Kidney (tissue), 14 donors: Measurements from ENCODE around the gene FUT9. TPM values are rescaled to one million over a fixed set of nuclear protein-coding genes. Genes with fewer than 3 reads are reported as not detected.

ENCODE experiments used
- DNase-seq, 5 donors: peaks; one replicate each; pipeline ENCODE4 v3.0.0-alpha.2; 2013 to 2020
- FAIRE-seq: peaks from 2 replicates; lab custom pipeline; 2012; peaks lifted over from hg19 to GRCh38; lab: Jason Lieb, UNC
- H3K27ac ChIP-seq, 2 donors: one replicate each; pipeline ENCODE4 v1.7.0; 2013; ENCODE audit warnings: low read depth in 2 of 2, low read length in 2 of 2, inconsistent platforms in 1 of 2
- H3K27me3 ChIP-seq: one replicate; pipeline ENCODE4 v1.7.1; 2013; ENCODE audit warnings: low read length, inconsistent platforms; ENCODE audit not compliant: control insufficient read depth, insufficient read depth
- H3K36me3 ChIP-seq, 3 donors: one replicate each; pipeline versions ENCODE4 v1.7.0 to v1.7.1; 2013; ENCODE audit warnings: low read length in 3 of 3, control low read depth in 1 of 3, inconsistent platforms in 1 of 3; ENCODE audit not compliant: insufficient read depth in 3 of 3, control insufficient read depth in 2 of 3
- H3K4me1 ChIP-seq, 3 donors: one replicate each; pipeline versions ENCODE4 v1.7.0 to v1.7.1; 2013; ENCODE audit warnings: low read length in 3 of 3, inconsistent platforms in 1 of 3, low read depth in 1 of 3; ENCODE audit not compliant: control insufficient read depth in 2 of 3, insufficient read depth in 2 of 3
- H3K4me3 ChIP-seq, 3 donors: one replicate each; pipeline versions ENCODE4 v1.7.0 to v1.8.1; 2013; ENCODE audit warnings: low read length in 3 of 3, control low read depth in 1 of 3, inconsistent platforms in 1 of 3
- H3K9ac ChIP-seq, 3 donors: one replicate each; pipeline versions ENCODE4 v1.7.0 to v1.7.1; 2013; ENCODE audit warnings: low read length in 3 of 3, control low read depth in 1 of 3, inconsistent platforms in 1 of 3
- H3K9me3 ChIP-seq, 3 donors: one replicate each; pipeline versions ENCODE4 v1.7.0 to v1.7.1; 2013; ENCODE audit warnings: low read length in 3 of 3, control low read depth in 1 of 3, inconsistent platforms in 1 of 3; ENCODE audit not compliant: control insufficient read depth in 2 of 3, insufficient read depth in 1 of 3
- CTCF ChIP-seq: IDR thresholded peaks from 3 replicates; pipeline ENCODE4 v1.5.1; 2012; ENCODE audit warnings: mild to moderate bottlenecking, moderate library complexity, borderline replicate concordance; ENCODE audit not compliant: insufficient read depth; ENCODE audit errors: extremely low read depth
- intact Hi-C: fragments of 100-400 bp; cut with DNase I; formaldehyde crosslinking; loops from one replicate; pipeline ENCODE4 v1.11.1; 2022
- polyA plus RNA-seq: library from polyadenylated mRNA; stranded (reverse); fragments of 350-450 nt; fragmentation: Illumina TruSeq; extraction: RNeasy Lipid Tissue Mini Kit (QIAGEN cat#74804); gene quantifications from one replicate; pipeline ENCODE4 v1.2.3, GENCODE V29; 2014; ENCODE audit warnings: low read depth, low replicate concordance; ENCODE audit not compliant: insufficient read depth
- total RNA-seq: library from RNA; stranded (reverse); fragmentation: NEBNext Ultra II Directional; extraction: Animal tissue kit (Norgen Biotek cat#: 25700); gene quantifications from one replicate; pipeline ENCODE4 v1.2.1, GENCODE V29; 2021
- donor health status: control.
- donor health status: control.
- donor health status: control.
- donor health status: control.
- donor health status: control.
- donor health status: DM: yes; HTN: yes; CAD: no.
- donor health status: Normal renal cell carcinoma (clear cell type).

Gene FUT9
- total and polyA plus RNA-seq, 2 donors from 2014 or later = 0.06 to 0.13 TPM

- Histone ChIP-seq H3K36me3 (no peaks in the 10 kb centered on the region), H3K27me3 (no peaks in the 10 kb centered on the region), H3K4me3 (no peak overlapping the region), H3K9me3 (no peaks in the 10 kb centered on the region), H3K9ac (no peak overlapping the region), H3K4me1 (no peaks in the 10 kb centered on the region), H3K27ac (no peak overlapping the region)
- TF ChIP-seq CTCF = no peak
- intact Hi-C loops = no loop called here
- no peak for DNase-seq
- no peak for FAIRE-seq
Observed at GRCh38 chr6:96184798-96185197, 169.0 kb downstream of the FUT9 start.

- intact Hi-C loops = no loop called here
- no peak for FAIRE-seq
- H3K36me3 ChIP-seq = no peaks in the 10 kb centered on the region
- no peak for DNase-seq
- H3K9me3 ChIP-seq = no peaks in the 10 kb centered on the region
- no peaks in the 10 kb centered on the region for H3K27me3 ChIP-seq
- no peak for TF ChIP-seq CTCF
- no peak overlapping the region for H3K4me3 ChIP-seq
- H3K4me1 ChIP-seq = no peaks in the 10 kb centered on the region
- no peak overlapping the region for H3K9ac ChIP-seq
- H3K27ac ChIP-seq = no peak overlapping the region
Observed at GRCh38 chr6:96186094-96186493, 170.3 kb downstream of the FUT9 start.

GRCh38 chr6:96186516-96187195, 170.9 kb downstream of the FUT9 start:
- Histone ChIP-seq H3K9ac (no peak overlapping the region), H3K9me3 (no peaks in the 10 kb centered on the region), H3K4me3 (no peak overlapping the region), H3K36me3 (no peaks in the 10 kb centered on the region), H3K27ac (no peak overlapping the region), H3K4me1 (no peaks in the 10 kb centered on the region), H3K27me3 (no peaks in the 10 kb centered on the region)
- no peak for FAIRE-seq
- intact Hi-C loops = no loop called here
- peak in 2 of 5 donors; percentile 8 to 20 for DNase-seq
- TF ChIP-seq CTCF = no peak

- Histone ChIP-seq H3K4me1 (no peaks in the 10 kb centered on the region), H3K9me3 (no peaks in the 10 kb centered on the region), H3K36me3 (no peaks in the 10 kb centered on the region), H3K9ac (no peak overlapping the region), H3K4me3 (no peak overlapping the region), H3K27me3 (no peaks in the 10 kb centered on the region), H3K27ac (no peak overlapping the region)
- intact Hi-C loops = no loop called here
- TF ChIP-seq CTCF = no peak
- no peak for DNase-seq
- no peak for FAIRE-seq
Observed at GRCh38 chr6:96194675-96195074, 178.9 kb downstream of the FUT9 start.
